H1 (cell line): ENCODE measurements around the gene ARMCX2. TPM values are rescaled to one million over a fixed set of nuclear protein-coding genes. Genes with fewer than 3 reads are reported as not detected.
A peak's percentile ranks its signal among the peaks of the same experiment; 100 is the strongest.

Experiments used
- CTCF ChIA-PET: fragments of 300-600 bp; sonication (Branson Sonifier 250); formaldehyde crosslinking; loops from one replicate; lab custom pipeline; 2021; ENCODE audit not compliant: partially characterized antibody; lab: Charles Lee
- POLR2A ChIA-PET: fragments of 300-600 bp; sonication (Branson Sonifier 250); formaldehyde crosslinking; loops from one replicate; lab custom pipeline; 2021; ENCODE audit warnings: inconsistent platforms; ENCODE audit not compliant: partially characterized antibody; lab: Charles Lee
- DNase-seq, 2 experiments: peaks; one replicate each; pipeline versions ENCODE4 v3.0.0 to v3.0.0-alpha.2; 2010 to 2022; ENCODE audit warnings: low spot score in 2 of 2, low read depth in 1 of 2, mixed read lengths in 1 of 2
- FAIRE-seq: peaks from 2 replicates; lab custom pipeline; 2011; peaks lifted over from hg19 to GRCh38; lab: Jason Lieb, UNC
- H2AFZ ChIP-seq: 2 replicates; pipeline ENCODE4 v1.8.1; 2012; ENCODE audit warnings: low read length, inconsistent platforms
- H2AK5ac ChIP-seq: 2 replicates; pipeline ENCODE4 v1.6.1; 2013; ENCODE audit warnings: low read depth, low read length
- H2BK120ac ChIP-seq: replicated peaks from 2 replicates; pipeline ENCODE3; 2013; ENCODE audit warnings: low read depth, low read length, inconsistent platforms
- H2BK12ac ChIP-seq: 2 replicates; pipeline ENCODE4 v1.6.1; 2013; ENCODE audit warnings: low read depth, low read length
- H2BK15ac ChIP-seq: 2 replicates; pipeline ENCODE4 v1.6.1; 2013; ENCODE audit warnings: low read length
- H2BK20ac ChIP-seq: 2 replicates; pipeline ENCODE4 v1.6.1; 2013; ENCODE audit warnings: low read length
- H2BK5ac ChIP-seq: 2 replicates; pipeline ENCODE4 v1.6.1; 2013; ENCODE audit warnings: low read depth, low read length
- H3K14ac ChIP-seq: 2 replicates; pipeline ENCODE4 v1.6.1; 2013; ENCODE audit warnings: inconsistent platforms; ENCODE audit not compliant: insufficient read length
- H3K18ac ChIP-seq: 2 replicates; pipeline ENCODE4 v1.6.1; 2013; ENCODE audit warnings: low read length; ENCODE audit errors: extremely low read depth
- H3K23ac ChIP-seq: 2 replicates; pipeline ENCODE4 v1.6.1; 2013; ENCODE audit warnings: inconsistent platforms; ENCODE audit not compliant: insufficient read length
- H3K23me2 ChIP-seq: 2 replicates; pipeline ENCODE4 v1.6.1; 2013; ENCODE audit warnings: low read depth, low read length
- H3K27ac ChIP-seq: 2 replicates; pipeline ENCODE4 v1.6.1; 2011; ENCODE audit warnings: low read depth, low read length, inconsistent platforms
- H3K27me3 ChIP-seq, 4 experiments: replicated peaks in 1 of 4; 1 replicate in 1 of 4; 2 replicates in 3 of 4; pipeline versions ENCODE4 v1.6.1 to v1.8.1; 2011 to 2013; ENCODE audit warnings: low read length in 3 of 4, mild to moderate bottlenecking in 3 of 4, inconsistent platforms in 2 of 4, mixed read lengths in 2 of 4, moderate library complexity in 1 of 4; ENCODE audit not compliant: control insufficient read depth in 3 of 4, insufficient read depth in 3 of 4; ENCODE audit errors: extremely low read depth in 1 of 4
- H3K36me3 ChIP-seq, 4 experiments: 2 replicates each; pipeline versions ENCODE4 v1.6.1 to v1.8.1; 2011 to 2013; ENCODE audit warnings: mild to moderate bottlenecking in 4 of 4, low read length in 3 of 4, moderate library complexity in 2 of 4, control low read depth in 1 of 4, inconsistent platforms in 1 of 4; ENCODE audit not compliant: insufficient read depth in 4 of 4, control insufficient read depth in 2 of 4
- H3K4ac ChIP-seq: replicated peaks from 2 replicates; pipeline ENCODE3; 2013; ENCODE audit warnings: low read length, low read depth, mixed read lengths, inconsistent platforms; ENCODE audit not compliant: insufficient read length
- H3K4me1 ChIP-seq, 4 experiments: replicated peaks in 1 of 4; 1 replicate in 1 of 4; 2 replicates in 3 of 4; pipeline versions ENCODE4 v1.6.1 to v1.8.1; 2011 to 2013; ENCODE audit warnings: low read length in 3 of 4, inconsistent platforms in 2 of 4, mixed read lengths in 1 of 4; ENCODE audit not compliant: insufficient read depth in 4 of 4, control insufficient read depth in 3 of 4
- H3K4me2 ChIP-seq, 2 experiments: 2 replicates each; pipeline versions ENCODE4 v1.6.1 to v1.8.1; 2011 to 2013; ENCODE audit warnings: low read depth in 2 of 2, low read length in 2 of 2, control low read depth in 1 of 2, inconsistent platforms in 1 of 2, mild to moderate bottlenecking in 1 of 2; ENCODE audit not compliant: insufficient read depth in 1 of 2
- H3K4me3 ChIP-seq, 4 experiments: fragments of 200-600, 300-600 bp in 1 of 4; sonication (generic), shearing (Covaris generic), sonication (Bioruptor Twin) in 1 of 4; 2 replicates each; pipeline versions ENCODE4 v1.5.1 to v1.8.1; 2011 to 2016; ENCODE audit warnings: low read length in 4 of 4, low read depth in 3 of 4, control low read depth in 2 of 4, inconsistent platforms in 2 of 4, mild to moderate bottlenecking in 2 of 4, mixed read lengths in 1 of 4, moderate library complexity in 1 of 4; ENCODE audit not compliant: insufficient read depth in 2 of 4; ENCODE audit errors: extremely low read depth in 1 of 4
- H3K56ac ChIP-seq: replicated peaks from 2 replicates; pipeline ENCODE3; 2013; ENCODE audit warnings: low read depth, mild to moderate bottlenecking, mixed read lengths, low read length, inconsistent platforms; ENCODE audit not compliant: insufficient read length
- H3K79me1 ChIP-seq: 2 replicates; pipeline ENCODE4 v1.6.1; 2013; ENCODE audit warnings: low read depth, low read length, control low read depth
- H3K79me2 ChIP-seq, 2 experiments: 2 replicates each; pipeline versions ENCODE4 v1.6.1 to v1.8.1; 2012 to 2013; ENCODE audit warnings: low read length in 2 of 2, mild to moderate bottlenecking in 2 of 2, inconsistent platforms in 1 of 2; ENCODE audit not compliant: insufficient read depth in 2 of 2, control insufficient read depth in 1 of 2
- H3K9ac ChIP-seq, 4 experiments: replicated peaks in 1 of 4; 1 replicate in 1 of 4; 2 replicates in 3 of 4; pipeline versions ENCODE4 v1.6.1 to v1.8.1; 2011 to 2013; ENCODE audit warnings: low read depth in 3 of 4, low read length in 3 of 4, control low read depth in 2 of 4, mild to moderate bottlenecking in 2 of 4, moderate library complexity in 2 of 4, inconsistent platforms in 1 of 4; ENCODE audit errors: extremely low read depth in 1 of 4
- H3K9me3 ChIP-seq, 2 experiments: 2 replicates each; pipeline versions ENCODE4 v1.6.1 to v1.8.1; 2012 to 2013; ENCODE audit warnings: mild to moderate bottlenecking in 2 of 2, moderate library complexity in 2 of 2, control low read depth in 1 of 2, inconsistent platforms in 1 of 2, low read depth in 1 of 2, low read length in 1 of 2, mixed read lengths in 1 of 2; ENCODE audit not compliant: insufficient read depth in 2 of 2
- H4K20me1 ChIP-seq, 2 experiments: replicated peaks in 1 of 2; 2 replicates each; pipeline versions ENCODE3 to v1.8.1; 2011 to 2013; ENCODE audit warnings: inconsistent platforms in 2 of 2, low read length in 2 of 2, mild to moderate bottlenecking in 1 of 2; ENCODE audit not compliant: insufficient read depth in 2 of 2, control insufficient read depth in 1 of 2
- H4K5ac ChIP-seq: 2 replicates; pipeline ENCODE4 v1.6.1; 2013; ENCODE audit warnings: low read length, low read depth, mixed read lengths, inconsistent platforms; ENCODE audit not compliant: insufficient read length
- H4K8ac ChIP-seq: 2 replicates; pipeline ENCODE4 v1.8.0; 2013; ENCODE audit warnings: mild to moderate bottlenecking, moderate library complexity, low read length, inconsistent platforms; ENCODE audit not compliant: insufficient read depth; ENCODE audit errors: extremely low read depth
- H4K91ac ChIP-seq: replicated peaks from 2 replicates; pipeline ENCODE3; 2013; ENCODE audit warnings: low read length, mixed read lengths, inconsistent platforms; ENCODE audit not compliant: insufficient read length
- EZH2 ChIP-seq: fragments of 200-600 bp; sonication (generic); IDR thresholded peaks from 2 replicates; pipeline ENCODE4 v1.7.1; 2012; ENCODE audit warnings: low read depth, mild to moderate bottlenecking, moderate library complexity, low read length, inconsistent platforms; ENCODE audit not compliant: severe bottlenecking
- JUND ChIP-seq: IDR thresholded peaks from 2 replicates; pipeline ENCODE4 v1.6.1; 2011; ENCODE audit warnings: mild to moderate bottlenecking, improper control_type of control experiment, low read length
- KDM1A ChIP-seq: fragments of 200-600, 300-600 bp; sonication (generic); IDR thresholded peaks from 2 replicates; pipeline ENCODE4 v1.7.1; 2016; ENCODE audit warnings: mild to moderate bottlenecking, low read length, borderline replicate concordance
- RAD21 ChIP-seq, 2 experiments: IDR thresholded peaks in 1 of 2; conservative IDR thresholded peaks in 1 of 2; 2 replicates each; pipeline ENCODE4 v1.6.1; 2011; ENCODE audit warnings: low read depth in 2 of 2, low read length in 2 of 2, improper control_type of control experiment in 1 of 2, inconsistent platforms in 1 of 2, mild to moderate bottlenecking in 1 of 2, moderate library complexity in 1 of 2
- SIRT6 ChIP-seq: IDR thresholded peaks from one replicate; pipeline ENCODE4 v1.7.1; 2012; ENCODE audit warnings: low read length, inconsistent platforms
- YY1 ChIP-seq: IDR thresholded peaks from 2 replicates; pipeline ENCODE4 v1.6.1; 2011; ENCODE audit warnings: low read depth, mild to moderate bottlenecking, low read length
- polyA plus RNA-seq, 7 experiments: library from polyadenylated mRNA; depleted of rRNA in 3 of 7; stranded (reverse) in 5 of 7; unstranded in 2 of 7; fragments of >200 nt in 5 of 7; fragments of 200-250 nt in 2 of 7; gene quantifications; 1 replicate in 5 of 7; 2 replicates in 1 of 7; 4 replicates in 1 of 7; pipeline versions ENCODE4 v1.2.1 to v1.2.3, GENCODE V29; 2011 to 2013; ENCODE audit warnings: missing spikeins in 2 of 7, mixed read lengths in 2 of 7
- total RNA-seq: library from RNA; stranded (reverse); fragmentation: NEBNext Ultra II Directional; extraction: Animal tissue kit (Norgen Biotek cat#: 25700); gene quantifications from 2 replicates; pipeline ENCODE4 v1.2.1, GENCODE V29; 2021

ARMCX2 gene
- total and polyA plus RNA-seq, 2 of the 8 experiments (the other 6 are each of a cell fraction or from before 2014, with no cell fraction given): 39.7 to 113 TPM

DNA sequence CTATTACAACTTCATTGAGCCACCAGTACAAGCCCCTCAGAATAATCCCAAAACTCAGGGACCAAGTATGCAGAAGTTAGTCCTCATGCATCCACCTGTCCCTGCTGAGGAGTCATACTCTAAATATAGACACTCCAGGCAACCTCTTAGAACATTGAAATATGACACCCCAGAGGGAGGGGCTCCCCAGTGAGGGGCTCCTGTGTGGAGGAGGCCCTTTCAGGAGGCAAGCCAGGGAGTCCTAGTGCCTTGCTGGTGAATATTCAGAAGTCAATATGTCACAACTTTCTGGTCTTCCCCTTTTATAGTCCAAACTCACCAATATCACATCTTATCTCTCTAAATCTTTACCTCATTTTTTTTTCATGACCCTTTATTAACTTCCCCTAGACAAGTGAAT lies 40.3 kb downstream of the ARMCX2 start:
- CTCF ChIA-PET: no interaction called here
- Histone ChIP-seq H3K14ac (no peak overlapping the region), H2BK120ac (no peak overlapping the region), H3K27ac (no peak overlapping the region), H4K20me1 (no peaks in the 10 kb centered on the region), H3K4ac (no peak overlapping the region), H2BK20ac (no peak overlapping the region), H3K23ac (no peak overlapping the region), H3K18ac (no peak overlapping the region), H3K4me2 (no peak overlapping the region; a peak in 3 of 4 replicates), H3K4me3 (no peak overlapping the region), H3K27me3 (no peaks in the 10 kb centered on the region), H4K8ac (no peak overlapping the region), H2AFZ (no peak overlapping the region), H3K23me2 (no peaks in the 10 kb centered on the region; the same call in 1 of the 2 replicates), H3K79me1 (no peaks in the 10 kb centered on the region), H3K9me3 (no peaks in the 10 kb centered on the region), H4K5ac (no peak overlapping the region), H2BK5ac (no peak overlapping the region), H3K56ac (no peak overlapping the region), H2AK5ac (no peak overlapping the region), H3K79me2 (peaks cover 0 to 5% of the 10 kb centered on the region in 2 experiments; a peak in 1 of 4 replicates), H3K9ac (no peak overlapping the region), H2BK15ac (no peak overlapping the region), H2BK12ac (no peak overlapping the region), H4K91ac (no peak overlapping the region), H3K4me1 (peaks cover 0 to 5% (median 0%) of the 10 kb centered on the region in 4 experiments; a peak in 1 of 7 replicates), H3K36me3 (peaks cover 0 to 4% (median 0%) of the 10 kb centered on the region in 4 experiments; a peak in 1 of 8 replicates)
- DNase-seq (no peak), FAIRE-seq (peak; percentile 32)
- TF ChIP-seq YY1: no peak
- TF ChIP-seq EZH2: no peak
- TF ChIP-seq SIRT6: no peak
- no peak for TF ChIP-seq KDM1A
- no peak for TF ChIP-seq JUND
- TF ChIP-seq RAD21 (IDR thresholded peaks at IDR 0.05 in 1 of 2, conservative IDR thresholded peaks at IDR 0.05 in 1 of 2; ENCODE audit: low read depth in 2 of 2, low read length in 2 of 2): no peak
- POLR2A ChIA-PET: interaction anchor here (0.5 kb wide), 1 partner anchor 537 kb away, joined by 3 read pairs; no protein-coding TSS in a partner anchor
